K562 (cell line): Measurements from ENCODE around the gene MAGI1. TPM values are rescaled to one million over a fixed set of nuclear protein-coding genes. Genes with fewer than 3 reads are reported as not detected.
A peak's percentile ranks its signal among the peaks of the same experiment; 100 is the strongest.

Experiments used
- ATAC-seq: fragments of 200-7000 bp; cut with Tn5 transposase; 3 replicates; pipeline ENCODE4 v1.9.1; 2020; ENCODE audit warnings: moderate library complexity
- BruUV-seq: library from RNA; stranded (reverse); fragments of 400-500 nt; replicated peaks from 2 replicates; lab custom pipeline; 2021; lab: Mats Ljungman, UMichigan
- CTCF ChIA-PET: fragments of 300-600 bp; formaldehyde crosslinking; extraction: SDS; loops from one replicate; lab custom pipeline; 2021; ENCODE audit warnings: low intra/inter-chr PET ratio; lab: Yijun Ruan, JAX
- POLR2A ChIA-PET: fragments of 300-600, 350-650 bp; sonication (Branson Sonifier 250); formaldehyde crosslinking; extraction: SDS; loops from one replicate; lab custom pipeline; 2021; ENCODE audit warnings: antibody characterized with exemption, inconsistent platforms; lab: Yijun Ruan, JAX
- DNase-seq, 4 experiments: peaks; one replicate each; pipeline versions ENCODE4 v3.0.0 to v3.0.0-alpha.2; 2011 to 2018; ENCODE audit warnings: low spot score in 3 of 4, mixed read lengths in 3 of 4; ENCODE audit errors: extremely low read depth in 1 of 4
- FAIRE-seq: peaks from 2 replicates; lab custom pipeline; 2011; peaks lifted over from hg19 to GRCh38; lab: Jason Lieb, UNC
- H2AFZ ChIP-seq: 2 replicates; pipeline ENCODE4 v1.6.0; 2011; ENCODE audit warnings: low read depth, low read length, control low read depth, inconsistent platforms
- H3K27ac ChIP-seq: fragments of 200-600 bp; 3 replicates; pipeline ENCODE4 v1.8.0; 2011; ENCODE audit warnings: low read depth, mild to moderate bottlenecking, control low read depth, inconsistent platforms, low read length, moderate library complexity, mixed read lengths; ENCODE audit errors: extremely low read depth
- H3K27me3 ChIP-seq, 2 experiments: fragments of 300-600 bp in 1 of 2; 2 replicates in 1 of 2; 3 replicates in 1 of 2; pipeline versions ENCODE4 v1.6.0 to v1.8.0; 2011; ENCODE audit warnings: inconsistent platforms in 2 of 2, low read length in 2 of 2, mild to moderate bottlenecking in 1 of 2, mixed read lengths in 1 of 2, moderate library complexity in 1 of 2; ENCODE audit not compliant: control insufficient read depth in 2 of 2, insufficient read depth in 2 of 2
- H3K36me3 ChIP-seq: fragments of 300-600 bp; 3 replicates; pipeline ENCODE4 v1.8.0; 2011; ENCODE audit warnings: mild to moderate bottlenecking, low read length, inconsistent platforms; ENCODE audit not compliant: control insufficient read depth, insufficient read depth
- H3K4me1 ChIP-seq, 2 experiments: fragments of 200-600 bp in 1 of 2; replicated peaks in 1 of 2; 2 replicates in 1 of 2; 3 replicates in 1 of 2; pipeline versions ENCODE4 v1.5.1 to v1.8.0; 2011; ENCODE audit warnings: inconsistent platforms in 2 of 2, low read length in 2 of 2, mild to moderate bottlenecking in 1 of 2, mixed read lengths in 1 of 2, moderate library complexity in 1 of 2; ENCODE audit not compliant: control insufficient read depth in 2 of 2, insufficient read depth in 2 of 2
- H3K4me2 ChIP-seq: 2 replicates; pipeline ENCODE4 v1.6.1; 2011; ENCODE audit warnings: low read length, control low read depth, inconsistent platforms, mixed read lengths; ENCODE audit not compliant: insufficient read depth
- H3K4me3 ChIP-seq: fragments of 200-600 bp; sonication (generic), shearing (Covaris generic); 2 replicates; pipeline ENCODE4 v1.5.1; 2016; ENCODE audit warnings: control low read depth, inconsistent platforms
- H3K79me2 ChIP-seq: fragments of 200-600 bp; 3 replicates; pipeline ENCODE4 v1.8.0; 2011; ENCODE audit warnings: low read length, inconsistent platforms; ENCODE audit not compliant: control insufficient read depth, insufficient read depth
- H3K9ac ChIP-seq, 2 experiments: 2 replicates each; pipeline versions ENCODE4 v1.6.0 to v1.6.1; 2011; ENCODE audit warnings: low read depth in 2 of 2, low read length in 2 of 2, control low read depth in 1 of 2, inconsistent platforms in 1 of 2, mild to moderate bottlenecking in 1 of 2, mixed read lengths in 1 of 2; ENCODE audit not compliant: insufficient read depth in 1 of 2
- H3K9me1 ChIP-seq: one replicate; pipeline ENCODE4 v1.6.0; 2011; ENCODE audit warnings: inconsistent platforms, mild to moderate bottlenecking, low read length, moderate library complexity; ENCODE audit not compliant: control insufficient read depth, insufficient read depth
- H3K9me3 ChIP-seq: replicated peaks from 2 replicates; pipeline ENCODE4 v1.5.1; 2011; ENCODE audit warnings: low read depth, low read length, inconsistent platforms; ENCODE audit not compliant: control insufficient read depth, insufficient read depth
- H4K20me1 ChIP-seq: replicated peaks from 2 replicates; pipeline ENCODE4 v1.6.1; 2011; ENCODE audit warnings: low read length, inconsistent platforms, mixed read lengths; ENCODE audit not compliant: control insufficient read depth, insufficient read depth
- ARHGAP35 ChIP-seq: fragments of 450-650 bp; IDR thresholded peaks from 2 replicates; pipeline ENCODE4 v1.6.1; 2018; ENCODE audit not compliant: partially characterized antibody
- BRF1 ChIP-seq: IDR thresholded peaks from 3 replicates; pipeline ENCODE4 v1.6.1; 2011; ENCODE audit warnings: borderline replicate concordance, mild to moderate bottlenecking; ENCODE audit not compliant: insufficient read length; ENCODE audit errors: extremely low read depth
- ETV6 ChIP-seq, 3 experiments: fragments of 150-350 bp in 1 of 3; sonication (generic) in 1 of 3; formaldehyde crosslinking in 1 of 3; IDR thresholded peaks; 2 replicates each; pipeline versions ENCODE4 v1.6.1 to v1.8.0; 2014 to 2022; ENCODE audit warnings: borderline replicate concordance in 2 of 3, low read depth in 2 of 3, antibody characterized with exemption in 1 of 3, low read length in 1 of 3, mild to moderate bottlenecking in 1 of 3, missing genetic modification reagents in 1 of 3
- MECOM ChIP-seq: fragments of 250-450 bp; sonication (Bioruptor Pico); IDR thresholded peaks from 2 replicates; pipeline ENCODE4 v1.8.0; 2022; ENCODE audit warnings: inconsistent platforms
- MED1 ChIP-seq: sonication (generic); formaldehyde crosslinking; IDR thresholded peaks from 2 replicates; pipeline ENCODE4 v1.8.1; 2023; ENCODE audit warnings: missing genetic modification reagents, borderline replicate concordance
- MTA3 ChIP-seq: fragments of 450-650 bp; formaldehyde crosslinking; IDR thresholded peaks from 2 replicates; pipeline ENCODE4 v1.6.1; 2017; ENCODE audit warnings: mild to moderate bottlenecking, borderline replicate concordance
- PHTF2 ChIP-seq: fragments of 250-450 bp; sonication (Bioruptor Pico); IDR thresholded peaks from 2 replicates; pipeline ENCODE4 v1.5.0; 2021; ENCODE audit warnings: mild to moderate bottlenecking
- SP2 ChIP-seq: IDR thresholded peaks from 2 replicates; pipeline ENCODE4 v1.6.1; 2011; ENCODE audit warnings: mild to moderate bottlenecking, low read depth, low read length, moderate library complexity; ENCODE audit not compliant: poor library complexity, severe bottlenecking; ENCODE audit errors: extremely low read depth
- ZC3H11A ChIP-seq: IDR thresholded peaks from 2 replicates; pipeline ENCODE4 v1.6.1; 2012; ENCODE audit warnings: low read depth, low read length, improper control_type of control experiment
- ZNF354B ChIP-seq: fragments of 250-450 bp; sonication (Bioruptor Pico); IDR thresholded peaks from 2 replicates; pipeline ENCODE4 v1.4.0; 2020
- ZNF583 ChIP-seq: fragments of 250-450 bp; sonication (Bioruptor Pico); IDR thresholded peaks from 2 replicates; pipeline ENCODE4 v1.4.0; 2020
- ZNF589 ChIP-seq: fragments of 200-800 bp; sonication (Bioruptor generic); IDR thresholded peaks from 2 replicates; pipeline ENCODE4 v1.6.1; 2016; ENCODE audit warnings: low read depth, missing genetic modification characterization, missing compliant biosample characterization
- WGBS: fragments of 100-300 bp; shearing (Covaris generic); methylation state at CpG from one replicate; pipeline ENCODE4 v1.1.6; 2016; ENCODE audit warnings: low coverage, mixed read lengths; ENCODE audit not compliant: insufficient coverage; ENCODE audit errors: missing lambda C conversion rate; 5-methylcytosine and 5-hydroxymethylcytosine counted together
- in situ Hi-C: fragments of 300-500 bp; cut with MboI; formaldehyde crosslinking; loops from 4 replicates; pipeline ENCODE4 v1.15.0; 2018; ENCODE audit warnings: inconsistent platforms, mixed read lengths
- intact Hi-C: fragments of 100-400 bp; cut with micrococcal nuclease; formaldehyde crosslinking; loops from 2 replicates; pipeline ENCODE4 v1.14.2; 2022
- polyA plus RNA-seq, 8 experiments: library from polyadenylated mRNA; depleted of rRNA in 4 of 8; stranded (reverse) in 5 of 8; unstranded in 3 of 8; fragments of >200 nt; fragmentation: Nextera tagmentation in 2 of 8; fragmentation: Illumina TruSeq in 1 of 8; extraction: Ambion mirVana in 2 of 8; extraction: Trizol in 1 of 8; gene quantifications; 2 replicates each; pipeline versions ENCODE4 v1.2.1 to v1.2.3, GENCODE V29; 2011 to 2014; ENCODE audit warnings: inconsistent platforms in 1 of 8, missing spikeins in 1 of 8
- total RNA-seq, 7 experiments: library from RNA; depleted of rRNA in 6 of 7; stranded (reverse); fragments of >200 nt in 6 of 7; fragmentation: Illumina TruSeq in 2 of 7; extraction: Trizol in 2 of 7; gene quantifications; 2 replicates each; pipeline versions ENCODE4 v1.2.1 to v1.2.3, GENCODE V29; 2011 to 2021; ENCODE audit warnings: low replicate concordance in 1 of 7
- TF ChIP-seq, protein P1 (sequence below), 2 experiments: fragments of 450-650 bp; conservative IDR thresholded peaks; 2 replicates each; pipeline ENCODE4 v1.6.1; 2017; ENCODE audit warnings: mild to moderate bottlenecking in 2 of 2, moderate library complexity in 2 of 2
- TF ChIP-seq, protein P2 (sequence below): fragments of 200-400 bp; formaldehyde crosslinking; IDR thresholded peaks from 2 replicates; pipeline ENCODE4 v1.6.1; 2017; ENCODE audit warnings: mild to moderate bottlenecking, low read depth, low read length, moderate library complexity

Gene MAGI1
- total and polyA plus RNA-seq, 9 of the 15 experiments (the other 6 are each of a cell fraction or from before 2014, with no cell fraction given), result 7.8 to 59.4 (median 43.2) TPM

DNA sequence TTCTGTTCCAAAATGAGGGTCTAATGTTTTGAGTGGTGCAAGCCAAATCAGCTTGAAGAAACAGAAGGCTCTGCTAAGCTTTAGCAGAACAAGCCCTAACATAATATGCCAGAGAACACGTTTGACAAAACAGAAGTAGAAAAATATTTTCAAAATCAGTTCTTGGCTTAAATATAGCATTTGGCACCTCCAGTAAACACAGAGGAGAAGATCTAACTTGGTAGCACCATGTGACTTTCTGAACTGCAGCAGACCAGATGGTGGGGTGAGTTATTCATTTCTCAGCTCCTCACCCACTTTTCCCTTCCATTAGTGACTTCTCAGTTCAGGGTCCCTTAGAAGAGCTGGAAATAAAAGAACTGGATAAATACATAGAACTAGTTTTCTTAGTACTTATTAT lies 395.8 kb downstream of the MAGI1 start:
- CTCF ChIA-PET, result no interaction called here
- Histone ChIP-seq H2AFZ (peak overlapping the region; percentile 19; the same call in 1 of the 2 replicates), H3K27me3 (no peaks in the 10 kb centered on the region), H4K20me1 (no peaks in the 10 kb centered on the region), H3K9me3 (peaks cover 4% of the 10 kb centered on the region), H3K36me3 (no peaks in the 10 kb centered on the region), H3K9me1 (no peaks in the 10 kb centered on the region), H3K4me1 (no peaks in the 10 kb centered on the region; a peak in 1 of 5 replicates), H3K4me3 (no peak overlapping the region), H3K27ac (no peak overlapping the region), H3K9ac (no peak overlapping the region), H3K79me2 (no peaks in the 10 kb centered on the region), H3K4me2 (no peak overlapping the region)
- WGBS, result 6% methylated on average over 1 of the region's 1 CpG
- intact Hi-C loops (no loop called here), in situ Hi-C loops (no loop called here)
- ATAC-seq (no peak), FAIRE-seq (no peak), DNase-seq (no peak)
- POLR2A ChIA-PET, result no interaction called here
- TF ChIP-seq SP2 (no peak), MECOM (CRISPR knock-in tag) (no peak), BRF1 (no peak), ZNF354B (CRISPR knock-in tag) (no peak), ARHGAP35 (no peak), MTA3 (no peak), ZC3H11A (no peak), PHTF2 (CRISPR knock-in tag) (no peak), ETV6 (IDR thresholded peaks at IDR 0.05; ENCODE audit: borderline replicate concordance in 1 of 2, low read depth in 2 of 2, low read length in 1 of 2) (no peak), ETV6 (CRISPR knock-in tag; IDR thresholded peaks at IDR 0.05; ENCODE audit: borderline replicate concordance) (no peak), ZNF583 (CRISPR knock-in tag) (no peak), ZNF589 (CRISPR knock-in tag) (no peak), MED1 (CRISPR knock-in tag) (no peak)
- TF ChIP-seq, protein P1, sequence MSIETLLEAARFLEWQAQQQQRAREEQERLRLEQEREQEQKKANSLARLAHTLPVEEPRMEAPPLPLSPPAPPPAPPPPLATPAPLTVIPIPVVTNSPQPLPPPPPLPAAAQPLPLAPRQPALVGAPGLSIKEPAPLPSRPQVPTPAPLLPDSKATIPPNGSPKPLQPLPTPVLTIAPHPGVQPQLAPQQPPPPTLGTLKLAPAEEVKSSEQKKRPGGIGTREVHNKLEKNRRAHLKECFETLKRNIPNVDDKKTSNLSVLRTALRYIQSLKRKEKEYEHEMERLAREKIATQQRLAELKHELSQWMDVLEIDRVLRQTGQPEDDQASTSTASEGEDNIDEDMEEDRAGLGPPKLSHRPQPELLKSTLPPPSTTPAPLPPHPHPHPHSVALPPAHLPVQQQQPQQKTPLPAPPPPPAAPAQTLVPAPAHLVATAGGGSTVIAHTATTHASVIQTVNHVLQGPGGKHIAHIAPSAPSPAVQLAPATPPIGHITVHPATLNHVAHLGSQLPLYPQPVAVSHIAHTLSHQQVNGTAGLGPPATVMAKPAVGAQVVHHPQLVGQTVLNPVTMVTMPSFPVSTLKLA (conservative IDR thresholded peaks at IDR 0.05), result no peak
- TF ChIP-seq, protein P2, sequence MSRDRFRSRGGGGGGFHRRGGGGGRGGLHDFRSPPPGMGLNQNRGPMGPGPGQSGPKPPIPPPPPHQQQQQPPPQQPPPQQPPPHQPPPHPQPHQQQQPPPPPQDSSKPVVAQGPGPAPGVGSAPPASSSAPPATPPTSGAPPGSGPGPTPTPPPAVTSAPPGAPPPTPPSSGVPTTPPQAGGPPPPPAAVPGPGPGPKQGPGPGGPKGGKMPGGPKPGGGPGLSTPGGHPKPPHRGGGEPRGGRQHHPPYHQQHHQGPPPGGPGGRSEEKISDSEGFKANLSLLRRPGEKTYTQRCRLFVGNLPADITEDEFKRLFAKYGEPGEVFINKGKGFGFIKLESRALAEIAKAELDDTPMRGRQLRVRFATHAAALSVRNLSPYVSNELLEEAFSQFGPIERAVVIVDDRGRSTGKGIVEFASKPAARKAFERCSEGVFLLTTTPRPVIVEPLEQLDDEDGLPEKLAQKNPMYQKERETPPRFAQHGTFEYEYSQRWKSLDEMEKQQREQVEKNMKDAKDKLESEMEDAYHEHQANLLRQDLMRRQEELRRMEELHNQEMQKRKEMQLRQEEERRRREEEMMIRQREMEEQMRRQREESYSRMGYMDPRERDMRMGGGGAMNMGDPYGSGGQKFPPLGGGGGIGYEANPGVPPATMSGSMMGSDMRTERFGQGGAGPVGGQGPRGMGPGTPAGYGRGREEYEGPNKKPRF, result no peak
- no TSS peak for BruUV-seq
